ENCODE measurements around the gene CUX1.
"Not testable (repeated sequence)": the region's sequence is repeated elsewhere in the genome, so short reads cannot be mapped to it uniquely, and the experiment has no call there.

CUX1 gene

GRCh38 chr7:101985057-101985902 is 167.9 kb downstream of the CUX1 start:
- no peak for DNase-seq (ENCODE audit: low read depth)

GRCh38 chr7:101985903-101986734 is 168.7 kb downstream of the CUX1 start:
- DNase-seq (ENCODE audit: low read depth): no peak

- no peak for DNase-seq (ENCODE audit: low read depth)
These were observed 170.1 kb downstream of the CUX1 start for GRCh38 chr7:101987494-101987893.

GRCh38 chr7:101988060-101988459 is 170.6 kb downstream of the CUX1 start:
- DNase-seq (ENCODE audit: low read depth): not testable (repeated sequence)

GRCh38 chr7:101988513-101988912 is 171.1 kb downstream of the CUX1 start:
- DNase-seq (ENCODE audit: low read depth): no peak

- no peak for DNase-seq (ENCODE audit: low read depth)
These were observed 171.7 kb downstream of the CUX1 start for GRCh38 chr7:101989101-101989500.

- DNase-seq (ENCODE audit: low read depth): no peak
These were observed 173.5 kb downstream of the CUX1 start for GRCh38 chr7:101990811-101991418.

GRCh38 chr7:101991860-101992259 is 174.4 kb downstream of the CUX1 start:
- DNase-seq (ENCODE audit: low read depth): no peak

GRCh38 chr7:101993311-101993710 is 175.9 kb downstream of the CUX1 start:
- no peak for DNase-seq (ENCODE audit: low read depth)

GRCh38 chr7:101995121-101995520 is 177.7 kb downstream of the CUX1 start:
- no peak for DNase-seq (ENCODE audit: low read depth)

GRCh38 chr7:101996131-101996691 is 178.8 kb downstream of the CUX1 start:
- DNase-seq (ENCODE audit: low read depth): no peak

GRCh38 chr7:101996876-101997275 is 179.4 kb downstream of the CUX1 start:
- DNase-seq (ENCODE audit: low read depth): no peak

GRCh38 chr7:101998029-101998905 is 180.8 kb downstream of the CUX1 start:
- DNase-seq (ENCODE audit: low read depth): no peak

GRCh38 chr7:101998906-101999240 is 181.4 kb downstream of the CUX1 start:
- no peak for DNase-seq (ENCODE audit: low read depth)

GRCh38 chr7:101999393-101999792 is 182.0 kb downstream of the CUX1 start:
- no peak for DNase-seq (ENCODE audit: low read depth)

- no peak for DNase-seq (ENCODE audit: low read depth)
These were observed 182.7 kb downstream of the CUX1 start for GRCh38 chr7:102000123-102000522.

- DNase-seq (ENCODE audit: low read depth): no peak
These were observed 186.8 kb downstream of the CUX1 start for GRCh38 chr7:102004229-102004628.

- no peak for DNase-seq (ENCODE audit: low read depth)
These were observed 187.4 kb downstream of the CUX1 start for GRCh38 chr7:102004848-102005247.

- DNase-seq (ENCODE audit: low read depth): no peak
These were observed 188.6 kb downstream of the CUX1 start for GRCh38 chr7:102005933-102006480.

- no peak for DNase-seq (ENCODE audit: low read depth)
These were observed 189.3 kb downstream of the CUX1 start for GRCh38 chr7:102006695-102007094.
